Muscle layer of colon (tissue), 2 donors: Measurements from ENCODE around the gene RBAK.
"Not testable (repeated sequence)": the region's sequence is repeated elsewhere in the genome, so short reads cannot be mapped to it uniquely, and the experiment has no call there.

ENCODE experiments used
- H3K27ac ChIP-seq: one replicate; pipeline ENCODE4 v1.7.0; 2013; ENCODE audit warnings: low read depth, mild to moderate bottlenecking, low read length, moderate library complexity
- H3K27me3 ChIP-seq, 2 donors: one replicate each; pipeline ENCODE4 v1.7.0; 2013; ENCODE audit warnings: low read length in 2 of 2, mild to moderate bottlenecking in 2 of 2; ENCODE audit not compliant: insufficient read depth in 2 of 2, control insufficient read depth in 1 of 2
- H3K36me3 ChIP-seq: one replicate; pipeline ENCODE4 v1.7.0; 2013; ENCODE audit warnings: mild to moderate bottlenecking, low read length; ENCODE audit not compliant: insufficient read depth
- H3K4me1 ChIP-seq: one replicate; pipeline ENCODE4 v1.7.0; 2013; ENCODE audit warnings: mild to moderate bottlenecking, low read length; ENCODE audit not compliant: insufficient read depth
- H3K4me3 ChIP-seq, 2 donors: one replicate each; pipeline ENCODE4 v1.7.0; 2013; ENCODE audit warnings: low read length in 2 of 2, low read depth in 1 of 2, mild to moderate bottlenecking in 1 of 2, moderate library complexity in 1 of 2
- H3K9ac ChIP-seq: one replicate; pipeline ENCODE4 v1.7.0; 2013; ENCODE audit warnings: low read length
- H3K9me3 ChIP-seq: one replicate; pipeline ENCODE4 v1.7.0; 2013; ENCODE audit warnings: mild to moderate bottlenecking, low read length
- donor health status: abdominal sarcoma.
- donor health status: Adenocarcinoma of cecum.

RBAK gene

GRCh38 chr7:5045558-5046396, at the start of gene RBAK:
TSS of gene RBAK (plus strand) at chr7:5045860. CDS start at chr7:5048077, 2,217 bp downstream.
- H3K4me3 ChIP-seq: peak within 1 kb of the TSS; percentile 77 to 92
- no peaks in the 10 kb centered on the region for H3K9me3 ChIP-seq
- H3K9ac ChIP-seq: peak within 1 kb of the TSS; percentile 15
- no peaks in the 10 kb centered on the region for H3K27me3 ChIP-seq
- no peaks in the 10 kb centered on the region for H3K4me1 ChIP-seq
- peak within 1 kb of the TSS; percentile 83 for H3K27ac ChIP-seq
- no peaks in the 10 kb centered on the region for H3K36me3 ChIP-seq

- Histone ChIP-seq H3K9me3 (no peaks in the 10 kb centered on the region), H3K27ac (no peak overlapping the region), H3K9ac (no peak overlapping the region), H3K27me3 (no peaks in the 10 kb centered on the region), H3K4me1 (no peaks in the 10 kb centered on the region), H3K36me3 (peaks cover 39% of the 10 kb centered on the region), H3K4me3 (no peak overlapping the region)
Measured at GRCh38 chr7:4996696-4997222, 48.9 kb upstream of the RBAK start.

GRCh38 chr7:4998244-4998643, 47.4 kb upstream of the RBAK start:
- Histone ChIP-seq H3K9ac (no peak overlapping the region), H3K4me1 (no peaks in the 10 kb centered on the region), H3K36me3 (peaks cover 26% of the 10 kb centered on the region), H3K27ac (no peak overlapping the region), H3K27me3 (no peaks in the 10 kb centered on the region), H3K4me3 (no peak overlapping the region), H3K9me3 (no peaks in the 10 kb centered on the region)

DNA sequence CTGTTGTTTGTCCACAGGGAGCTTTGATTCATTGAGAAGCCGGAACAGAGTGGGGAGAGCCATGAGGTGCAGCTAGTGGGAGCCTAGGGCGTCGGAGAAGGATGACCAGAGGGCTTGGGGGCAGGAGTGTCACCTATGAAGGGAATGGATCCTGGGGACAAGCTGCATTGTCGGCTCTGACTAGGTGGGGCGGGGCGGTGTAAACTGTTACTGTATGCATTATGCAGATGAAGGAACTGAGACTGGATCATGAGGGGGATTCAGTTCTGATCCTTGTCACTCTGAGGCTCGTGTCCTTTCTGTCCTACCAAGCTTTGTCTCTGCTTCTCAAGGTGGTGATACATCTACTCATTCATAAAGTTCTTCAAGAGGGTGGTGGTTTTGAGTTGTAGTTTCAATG, 46.8 kb upstream of the RBAK start:
- Histone ChIP-seq H3K27ac (no peak overlapping the region), H3K36me3 (peaks cover 19% of the 10 kb centered on the region), H3K4me1 (no peaks in the 10 kb centered on the region), H3K9ac (no peak overlapping the region), H3K4me3 (no peak overlapping the region), H3K9me3 (no peaks in the 10 kb centered on the region), H3K27me3 (no peaks in the 10 kb centered on the region)

DNA sequence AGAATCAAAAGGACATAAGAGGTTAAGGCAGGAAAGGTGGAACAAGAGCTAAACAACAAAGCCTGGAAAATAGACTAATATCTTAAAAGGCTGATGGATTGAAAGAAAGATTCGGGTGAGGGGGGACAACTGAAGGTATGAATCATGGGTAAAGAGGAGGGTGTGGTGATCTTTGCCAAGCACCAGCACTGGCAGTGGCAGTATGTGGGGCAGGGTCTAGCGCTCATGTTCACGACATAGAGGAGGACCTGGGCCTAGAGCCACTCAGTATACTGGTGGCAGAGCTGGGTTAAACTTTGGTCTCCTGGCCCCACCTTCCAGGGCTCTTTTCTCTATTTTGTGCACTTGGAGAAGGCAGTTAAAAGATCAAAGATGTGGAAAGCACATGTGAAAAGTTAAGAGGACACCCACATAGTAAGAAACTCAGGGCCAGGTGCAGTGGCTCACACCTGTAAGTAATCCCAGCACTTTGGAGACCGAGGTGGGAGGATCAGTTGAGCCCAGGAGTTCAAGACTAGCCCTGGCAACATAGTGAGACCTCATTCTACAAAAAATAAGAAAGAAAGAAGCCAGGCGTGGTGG, 46.2 kb upstream of the RBAK start:
- Histone ChIP-seq H3K27ac (no peak overlapping the region), H3K4me1 (no peaks in the 10 kb centered on the region), H3K4me3 (no peak overlapping the region), H3K9ac (no peak overlapping the region), H3K27me3 (no peaks in the 10 kb centered on the region), H3K36me3 (peaks cover 18% of the 10 kb centered on the region), H3K9me3 (no peaks in the 10 kb centered on the region)

- Histone ChIP-seq H3K36me3 (peaks cover 5% of the 10 kb centered on the region), H3K27ac (no peak overlapping the region), H3K9me3 (no peaks in the 10 kb centered on the region), H3K4me3 (no peak overlapping the region), H3K27me3 (no peaks in the 10 kb centered on the region), H3K9ac (no peak overlapping the region), H3K4me1 (no peaks in the 10 kb centered on the region)
Measured at GRCh38 chr7:5001003-5001402, 44.7 kb upstream of the RBAK start.

- H3K4me1 ChIP-seq: no peaks in the 10 kb centered on the region
- H3K27ac ChIP-seq: no peak overlapping the region
- H3K36me3 ChIP-seq: peaks cover 3% of the 10 kb centered on the region
- H3K4me3 ChIP-seq: no peak overlapping the region
- no peak overlapping the region for H3K9ac ChIP-seq
- H3K27me3 ChIP-seq: no peaks in the 10 kb centered on the region
- no peaks in the 10 kb centered on the region for H3K9me3 ChIP-seq
Measured at GRCh38 chr7:5001911-5002310, 43.7 kb upstream of the RBAK start.

- Histone ChIP-seq H3K4me3 (no peak overlapping the region), H3K9ac (no peak overlapping the region), H3K36me3 (no peaks in the 10 kb centered on the region), H3K9me3 (no peaks in the 10 kb centered on the region), H3K27ac (no peak overlapping the region), H3K27me3 (no peaks in the 10 kb centered on the region), H3K4me1 (no peaks in the 10 kb centered on the region)
Measured at GRCh38 chr7:5005066-5005465, 40.6 kb upstream of the RBAK start.

DNA sequence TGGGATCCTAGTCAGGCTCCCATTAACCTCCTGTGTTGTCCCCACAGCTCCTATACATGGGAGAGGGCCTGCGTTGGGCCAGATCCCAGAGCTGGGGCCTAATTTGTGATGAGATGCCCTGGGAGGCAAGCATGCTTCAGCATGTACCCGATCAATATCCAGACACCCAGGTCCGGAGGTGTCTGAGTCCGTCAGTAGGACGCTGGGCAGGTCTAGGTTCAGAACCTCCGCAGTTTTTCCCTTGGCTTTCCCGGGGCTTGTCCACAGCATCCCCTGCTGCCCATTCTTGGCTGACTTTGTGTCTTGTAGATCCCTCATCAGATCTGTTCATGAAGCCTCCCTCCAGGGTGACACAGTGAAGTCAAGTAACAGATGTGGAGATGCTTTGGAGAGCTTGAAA, 32.7 kb upstream of the RBAK start:
- no peak overlapping the region for H3K27ac ChIP-seq
- H3K4me1 ChIP-seq: no peaks in the 10 kb centered on the region
- no peaks in the 10 kb centered on the region for H3K27me3 ChIP-seq
- H3K36me3 ChIP-seq: no peaks in the 10 kb centered on the region
- no peaks in the 10 kb centered on the region for H3K9me3 ChIP-seq
- H3K9ac ChIP-seq: no peak overlapping the region
- H3K4me3 ChIP-seq: no peak overlapping the region

- H3K4me1 ChIP-seq, H3K9ac ChIP-seq, H3K27me3 ChIP-seq, H3K36me3 ChIP-seq, H3K9me3 ChIP-seq, H3K4me3 ChIP-seq, H3K27ac ChIP-seq: not testable (repeated sequence)
Measured at GRCh38 chr7:5015936-5016335, 29.7 kb upstream of the RBAK start.

DNA sequence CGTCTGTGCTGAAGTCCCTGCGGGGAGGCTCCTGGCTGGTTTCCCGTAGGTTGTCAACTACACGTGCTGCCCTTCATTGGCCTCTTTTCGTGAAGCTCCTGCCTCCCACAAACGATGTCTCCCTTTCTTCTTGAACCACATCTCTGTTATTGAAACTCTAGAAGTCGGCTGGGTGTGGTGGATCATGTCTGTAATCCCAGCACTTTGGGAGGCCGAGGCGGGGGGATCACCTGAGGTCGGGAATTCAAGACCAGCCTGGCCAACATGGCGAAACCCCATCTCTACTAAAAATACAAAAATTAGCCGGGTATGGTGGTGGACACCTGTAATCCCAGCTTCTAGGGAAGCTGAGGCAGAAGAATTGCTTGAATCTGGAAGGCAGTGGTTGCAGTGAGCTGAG, 28.0 kb upstream of the RBAK start:
- H3K9ac ChIP-seq, H3K9me3 ChIP-seq, H3K4me3 ChIP-seq, H3K27ac ChIP-seq, H3K4me1 ChIP-seq, H3K27me3 ChIP-seq, H3K36me3 ChIP-seq: not testable (repeated sequence)

DNA sequence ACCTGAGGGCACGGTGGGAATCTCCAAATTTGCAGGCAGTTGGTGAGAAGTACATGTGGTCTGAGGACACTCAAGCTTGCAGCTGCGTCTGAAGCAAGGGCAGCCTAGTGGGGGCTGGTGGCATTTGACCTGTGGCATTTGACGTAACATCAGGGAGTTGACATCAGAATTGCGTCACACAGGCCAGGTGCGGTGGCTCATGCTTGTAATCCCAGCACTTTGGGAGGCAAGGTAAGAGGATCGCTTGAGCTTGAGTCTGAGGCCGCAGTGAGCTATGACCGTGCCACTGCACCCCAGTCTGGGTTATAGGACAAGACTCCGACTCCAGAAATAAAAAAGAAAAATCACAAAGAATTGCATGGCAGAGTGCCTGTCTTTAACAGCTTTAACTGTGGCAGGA, 25.6 kb upstream of the RBAK start:
- Histone ChIP-seq H3K9me3 (no peaks in the 10 kb centered on the region), H3K4me1 (no peaks in the 10 kb centered on the region), H3K36me3 (no peaks in the 10 kb centered on the region), H3K27me3 (no peaks in the 10 kb centered on the region), H3K4me3 (no peak overlapping the region), H3K9ac (no peak overlapping the region), H3K27ac (no peak overlapping the region)
